PC-9 (cell line): ENCODE measurements around the gene SHROOM3. TPM values are rescaled to one million over a fixed set of nuclear protein-coding genes. Genes with fewer than 3 reads are reported as not detected.

ENCODE experiments used
- BruUV-seq: library from RNA; stranded (reverse); fragments of 400-500 nt; replicated peaks from 2 replicates; lab custom pipeline; 2021; lab: Mats Ljungman, UMichigan
- CTCF ChIA-PET: fragments of 300-600 bp; sonication (Branson Sonifier 250); formaldehyde crosslinking; loops from one replicate; lab custom pipeline; 2022; ENCODE audit warnings: antibody characterized with exemption; lab: Charles Lee
- POLR2A ChIA-PET: fragments of 300-600 bp; sonication (Branson Sonifier 250); formaldehyde crosslinking; loops from one replicate; lab custom pipeline; 2022; ENCODE audit warnings: antibody characterized with exemption; ENCODE audit not compliant: unreplicated experiment; lab: Charles Lee
- DNase-seq, 2 experiments: peaks; one replicate each; pipeline versions ENCODE4 v3.0.0 to v3.0.0-alpha.2; 2015 to 2022; ENCODE audit warnings: mixed read lengths in 1 of 2
- H2AFZ ChIP-seq: fragments of 200-600 bp; sonication (generic); 2 replicates; pipeline ENCODE4 v1.8.1; 2017; ENCODE audit warnings: antibody characterized with exemption
- H3F3A ChIP-seq: fragments of 200-600 bp; sonication (generic); 2 replicates; pipeline ENCODE4 v1.8.1; 2017; ENCODE audit warnings: antibody characterized with exemption, mild to moderate bottlenecking, low read depth; ENCODE audit not compliant: insufficient read depth
- H3K27ac ChIP-seq: fragments of 200-600 bp; sonication (generic); 2 replicates; pipeline ENCODE4 v1.6.1; 2016; ENCODE audit warnings: mixed run types
- H3K27me3 ChIP-seq: fragments of 200-600 bp; sonication (generic); 2 replicates; pipeline ENCODE4 v1.6.1; 2016; ENCODE audit warnings: low read depth, mixed run types; ENCODE audit not compliant: insufficient read depth
- H3K36me3 ChIP-seq: fragments of 200-600 bp; sonication (generic); 2 replicates; pipeline ENCODE4 v1.6.1; 2016; ENCODE audit warnings: low read depth, mixed run types
- H3K4me1 ChIP-seq: fragments of 200-600 bp; sonication (generic); replicated peaks from 2 replicates; pipeline ENCODE4 v1.6.1; 2016; ENCODE audit warnings: mixed run types; ENCODE audit not compliant: insufficient read depth
- H3K4me2 ChIP-seq: fragments of 200-600 bp; sonication (generic); 2 replicates; pipeline ENCODE4 v1.6.1; 2017; ENCODE audit warnings: mixed run types
- H3K4me3 ChIP-seq: fragments of 200-600 bp; sonication (generic); 2 replicates; pipeline ENCODE4 v1.6.1; 2016; ENCODE audit warnings: mixed run types
- H3K79me2 ChIP-seq: fragments of 200-600 bp; sonication (generic); 2 replicates; pipeline ENCODE4 v1.6.1; 2017; ENCODE audit warnings: low read depth, mixed run types
- H3K9me2 ChIP-seq: fragments of 200-600 bp; sonication (generic); 2 replicates; pipeline ENCODE4 v1.8.1; 2017; ENCODE audit warnings: mild to moderate bottlenecking; ENCODE audit not compliant: insufficient read depth
- H3K9me3 ChIP-seq: fragments of 200-600 bp; sonication (generic); 2 replicates; pipeline ENCODE4 v1.8.1; 2016; ENCODE audit warnings: low read depth; ENCODE audit not compliant: insufficient read depth
- H4K20me1 ChIP-seq: fragments of 200-600 bp; sonication (generic); 2 replicates; pipeline ENCODE4 v1.8.1; 2017; ENCODE audit not compliant: insufficient read depth
- CTCF ChIP-seq: fragments of 200-600 bp; sonication (generic); conservative IDR thresholded peaks from 2 replicates; pipeline ENCODE4 v1.6.1; 2017; ENCODE audit warnings: mixed run types, antibody characterized with exemption, mild to moderate bottlenecking, moderate library complexity
- EZH2 ChIP-seq: fragments of 200-600 bp; sonication (generic); IDR thresholded peaks from 2 replicates; pipeline ENCODE4 v1.8.0; 2017; ENCODE audit warnings: antibody characterized with exemption, low read depth
- intact Hi-C: fragments of 100-400 bp; cut with micrococcal nuclease; formaldehyde crosslinking; loops from one replicate; pipeline ENCODE4 v1.10.0; 2022; ENCODE audit not compliant: unreplicated experiment
- total RNA-seq: library from RNA; stranded (reverse); gene quantifications from 2 replicates; pipeline ENCODE4 v1.2.3, GENCODE V29; 2021

The SHROOM3 gene
- total RNA-seq, 1 experiment from 2014 or later = 44.3 TPM

DNA sequence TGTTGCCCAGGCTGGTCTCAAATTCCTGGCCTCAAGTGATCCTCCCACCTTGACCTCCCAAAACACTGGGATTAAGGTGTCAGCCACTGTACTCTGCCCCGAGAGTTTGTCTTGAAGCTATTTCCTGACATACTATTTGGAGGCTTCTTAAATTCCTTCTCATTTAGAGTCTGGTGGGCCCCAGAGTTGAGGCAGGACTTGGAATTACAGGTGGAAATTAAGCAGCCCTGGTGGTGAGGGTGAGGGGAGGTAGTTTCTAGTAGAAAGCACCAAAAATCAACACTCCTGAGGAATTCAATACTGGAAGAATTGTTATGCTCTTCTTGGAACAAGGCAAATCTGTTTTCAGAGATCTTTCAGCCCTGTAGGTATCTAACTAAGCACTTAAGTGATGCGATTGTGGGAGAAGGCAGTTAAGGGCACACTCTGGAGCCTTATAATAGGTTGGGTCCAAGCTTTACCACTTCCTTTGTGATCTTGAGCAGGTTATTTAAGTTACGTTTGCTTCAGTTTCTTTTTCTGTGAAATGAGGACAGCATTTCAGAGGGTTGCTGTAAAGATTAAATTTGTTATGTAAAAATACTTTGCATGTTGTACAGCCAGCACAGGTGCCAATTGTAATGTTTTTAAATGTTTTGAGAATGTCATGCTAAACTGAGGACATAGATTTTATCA, 262.2 kb downstream of the SHROOM3 start:
- Histone ChIP-seq H3K36me3 (0 out of 2 replicates have a peak, but pooled peaks cover 3% of the 10 kb centered on the region), H3K27me3 (no peaks in the 10 kb centered on the region), H3K27ac (no peak overlapping the region), H3K4me1 (peaks cover 29% of the 10 kb centered on the region), H3K4me3 (no peak overlapping the region), H3K79me2 (peaks cover 98% of the 10 kb centered on the region), H3K9me2 (no peaks in the 10 kb centered on the region), H2AFZ (no peak overlapping the region), H3F3A (peaks cover 14% of the 10 kb centered on the region), H3K4me2 (no peak overlapping the region), H3K9me3 (no peaks in the 10 kb centered on the region), H4K20me1 (no peaks in the 10 kb centered on the region)
- TF ChIP-seq CTCF = no peak
- TF ChIP-seq EZH2 = no peak
- BruUV-seq = no TSS peak
- intact Hi-C loops = no loop called here
- DNase-seq = no peak
- ChIA-PET POLR2A (no interaction called here), CTCF (interaction anchor here (0.6 kb wide), 1 partner anchor 119 kb away, joined by 5 read pairs; no protein-coding TSS in a partner anchor)

GRCh38 chr4:76698141-76698540, 263.1 kb downstream of the SHROOM3 start:
- peaks cover 23% of the 10 kb centered on the region for H3F3A ChIP-seq
- H3K4me3 ChIP-seq = no peak overlapping the region
- 0 out of 2 replicates have a peak, but pooled peaks cover 3% of the 10 kb centered on the region for H3K36me3 ChIP-seq
- intact Hi-C loops = no loop called here
- H3K9me2 ChIP-seq = no peaks in the 10 kb centered on the region
- no peak overlapping the region for H3K27ac ChIP-seq
- no TSS peak for BruUV-seq
- H2AFZ ChIP-seq = no peak overlapping the region
- H3K4me2 ChIP-seq = no peak overlapping the region
- H3K9me3 ChIP-seq = no peaks in the 10 kb centered on the region
- CTCF ChIA-PET = no interaction called here
- peaks cover 96% of the 10 kb centered on the region for H3K79me2 ChIP-seq
- DNase-seq = no peak
- POLR2A ChIA-PET = no interaction called here
- no peaks in the 10 kb centered on the region for H3K27me3 ChIP-seq
- no peaks in the 10 kb centered on the region for H4K20me1 ChIP-seq
- no peak for TF ChIP-seq EZH2
- TF ChIP-seq CTCF = no peak
- H3K4me1 ChIP-seq = peaks cover 29% of the 10 kb centered on the region

DNA sequence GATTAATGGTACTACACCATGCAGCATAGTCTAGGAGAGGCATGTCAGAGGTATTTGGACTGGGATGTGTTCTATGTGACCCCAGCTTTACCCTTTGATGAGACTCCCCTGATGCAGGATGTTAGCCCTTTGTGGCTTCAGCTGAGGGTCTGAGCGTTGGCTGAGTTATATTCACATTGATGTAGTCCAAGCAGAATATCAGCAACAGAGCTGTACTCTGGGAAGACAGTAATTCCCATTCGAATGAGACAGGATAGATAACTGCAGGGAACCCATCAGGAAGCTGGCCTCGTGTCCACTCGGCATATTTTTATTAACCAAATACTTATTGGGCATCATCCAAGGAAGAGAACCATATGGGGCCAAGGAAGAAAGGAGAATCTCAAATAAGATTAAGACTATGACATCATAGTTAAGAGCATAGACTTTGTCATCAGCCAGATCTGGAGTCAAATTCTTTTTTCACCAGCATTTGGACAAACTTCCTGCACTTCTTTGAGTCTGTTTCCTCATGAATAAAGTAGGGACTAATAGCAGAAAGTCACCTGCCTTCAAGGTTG, 264.8 kb downstream of the SHROOM3 start:
- Histone ChIP-seq H3K4me1 (peaks cover 46% of the 10 kb centered on the region), H2AFZ (no peak overlapping the region), H3K79me2 (peaks cover 88% of the 10 kb centered on the region), H3K9me3 (no peaks in the 10 kb centered on the region), H3K27ac (peak overlapping the region; percentile 12; the same call in 1 of the 2 replicates), H3K9me2 (no peaks in the 10 kb centered on the region), H3K4me2 (no peak overlapping the region), H3K36me3 (0 out of 2 replicates have a peak, but pooled peaks cover 3% of the 10 kb centered on the region), H3F3A (peaks cover 40% of the 10 kb centered on the region), H3K4me3 (no peak overlapping the region), H4K20me1 (no peaks in the 10 kb centered on the region), H3K27me3 (no peaks in the 10 kb centered on the region)
- DNase-seq = no peak
- POLR2A ChIA-PET = interaction anchor here (0.6 kb wide), 1 partner anchor 153 kb away, joined by 7 read pairs; no protein-coding TSS in a partner anchor
- BruUV-seq = no TSS peak
- CTCF ChIA-PET = no interaction called here
- TF ChIP-seq CTCF (no peak), EZH2 (no peak)
- intact Hi-C loops = no loop called here
